K562 (cell line): ENCODE measurements around the gene MPP7. TPM values are rescaled to one million over a fixed set of nuclear protein-coding genes. Genes with fewer than 3 reads are reported as not detected.

Experiments used
- ATAC-seq: fragments of 200-7000 bp; cut with Tn5 transposase; 3 replicates; pipeline ENCODE4 v1.9.1; 2020; ENCODE audit warnings: moderate library complexity
- BruUV-seq: library from RNA; stranded (reverse); fragments of 400-500 nt; replicated peaks from 2 replicates; lab custom pipeline; 2021; lab: Mats Ljungman, UMichigan
- CTCF ChIA-PET: fragments of 300-600 bp; formaldehyde crosslinking; extraction: SDS; loops from one replicate; lab custom pipeline; 2021; ENCODE audit warnings: low intra/inter-chr PET ratio; lab: Yijun Ruan, JAX
- POLR2A ChIA-PET: fragments of 300-600, 350-650 bp; sonication (Branson Sonifier 250); formaldehyde crosslinking; extraction: SDS; loops from one replicate; lab custom pipeline; 2021; ENCODE audit warnings: antibody characterized with exemption, inconsistent platforms; lab: Yijun Ruan, JAX
- DNase-seq, 4 experiments: peaks; one replicate each; pipeline versions ENCODE4 v3.0.0 to v3.0.0-alpha.2; 2011 to 2018; ENCODE audit warnings: low spot score in 3 of 4, mixed read lengths in 3 of 4; ENCODE audit errors: extremely low read depth in 1 of 4
- FAIRE-seq: peaks from 2 replicates; lab custom pipeline; 2011; peaks lifted over from hg19 to GRCh38; lab: Jason Lieb, UNC
- H2AFZ ChIP-seq: 2 replicates; pipeline ENCODE4 v1.6.0; 2011; ENCODE audit warnings: low read depth, low read length, control low read depth, inconsistent platforms
- H3K27ac ChIP-seq: fragments of 200-600 bp; 3 replicates; pipeline ENCODE4 v1.8.0; 2011; ENCODE audit warnings: low read depth, mild to moderate bottlenecking, control low read depth, inconsistent platforms, low read length, moderate library complexity, mixed read lengths; ENCODE audit errors: extremely low read depth
- H3K27me3 ChIP-seq, 2 experiments: fragments of 300-600 bp in 1 of 2; 2 replicates in 1 of 2; 3 replicates in 1 of 2; pipeline versions ENCODE4 v1.6.0 to v1.8.0; 2011; ENCODE audit warnings: inconsistent platforms in 2 of 2, low read length in 2 of 2, mild to moderate bottlenecking in 1 of 2, mixed read lengths in 1 of 2, moderate library complexity in 1 of 2; ENCODE audit not compliant: control insufficient read depth in 2 of 2, insufficient read depth in 2 of 2
- H3K36me3 ChIP-seq: fragments of 300-600 bp; 3 replicates; pipeline ENCODE4 v1.8.0; 2011; ENCODE audit warnings: mild to moderate bottlenecking, low read length, inconsistent platforms; ENCODE audit not compliant: control insufficient read depth, insufficient read depth
- H3K4me1 ChIP-seq, 2 experiments: fragments of 200-600 bp in 1 of 2; replicated peaks in 1 of 2; 2 replicates in 1 of 2; 3 replicates in 1 of 2; pipeline versions ENCODE4 v1.5.1 to v1.8.0; 2011; ENCODE audit warnings: inconsistent platforms in 2 of 2, low read length in 2 of 2, mild to moderate bottlenecking in 1 of 2, mixed read lengths in 1 of 2, moderate library complexity in 1 of 2; ENCODE audit not compliant: control insufficient read depth in 2 of 2, insufficient read depth in 2 of 2
- H3K4me2 ChIP-seq: 2 replicates; pipeline ENCODE4 v1.6.1; 2011; ENCODE audit warnings: low read length, control low read depth, inconsistent platforms, mixed read lengths; ENCODE audit not compliant: insufficient read depth
- H3K4me3 ChIP-seq: fragments of 200-600 bp; sonication (generic), shearing (Covaris generic); 2 replicates; pipeline ENCODE4 v1.5.1; 2016; ENCODE audit warnings: control low read depth, inconsistent platforms
- H3K79me2 ChIP-seq: fragments of 200-600 bp; 3 replicates; pipeline ENCODE4 v1.8.0; 2011; ENCODE audit warnings: low read length, inconsistent platforms; ENCODE audit not compliant: control insufficient read depth, insufficient read depth
- H3K9ac ChIP-seq, 2 experiments: 2 replicates each; pipeline versions ENCODE4 v1.6.0 to v1.6.1; 2011; ENCODE audit warnings: low read depth in 2 of 2, low read length in 2 of 2, control low read depth in 1 of 2, inconsistent platforms in 1 of 2, mild to moderate bottlenecking in 1 of 2, mixed read lengths in 1 of 2; ENCODE audit not compliant: insufficient read depth in 1 of 2
- H3K9me1 ChIP-seq: one replicate; pipeline ENCODE4 v1.6.0; 2011; ENCODE audit warnings: inconsistent platforms, mild to moderate bottlenecking, low read length, moderate library complexity; ENCODE audit not compliant: control insufficient read depth, insufficient read depth
- H3K9me3 ChIP-seq: replicated peaks from 2 replicates; pipeline ENCODE4 v1.5.1; 2011; ENCODE audit warnings: low read depth, low read length, inconsistent platforms; ENCODE audit not compliant: control insufficient read depth, insufficient read depth
- H4K20me1 ChIP-seq: replicated peaks from 2 replicates; pipeline ENCODE4 v1.6.1; 2011; ENCODE audit warnings: low read length, inconsistent platforms, mixed read lengths; ENCODE audit not compliant: control insufficient read depth, insufficient read depth
- CTCFL ChIP-seq: IDR thresholded peaks from 2 replicates; pipeline ENCODE4 v1.6.1; 2011; ENCODE audit warnings: borderline replicate concordance, low read depth, mild to moderate bottlenecking, moderate library complexity, low read length; ENCODE audit not compliant: insufficient read depth, poor library complexity, severe bottlenecking
- DACH1 ChIP-seq: fragments of 450-650 bp; IDR thresholded peaks from 2 replicates; pipeline ENCODE4 v1.6.1; 2018; ENCODE audit not compliant: partially characterized antibody
- HDAC2 ChIP-seq: fragments of 450-650 bp; IDR thresholded peaks from 2 replicates; pipeline ENCODE4 v1.6.1; 2016; ENCODE audit warnings: mild to moderate bottlenecking
- ILK ChIP-seq: fragments of 450-650 bp; IDR thresholded peaks from 2 replicates; pipeline ENCODE4 v1.6.1; 2016; ENCODE audit warnings: missing genetic modification characterization, low read depth, mild to moderate bottlenecking, missing compliant biosample characterization, moderate library complexity, borderline replicate concordance
- MTA2 ChIP-seq: fragments of 450-650 bp; IDR thresholded peaks from 2 replicates; pipeline ENCODE4 v1.6.1; 2016; ENCODE audit warnings: low read depth
- POLR2H ChIP-seq: IDR thresholded peaks from 2 replicates; pipeline ENCODE4 v1.6.1; 2016; ENCODE audit warnings: missing genetic modification characterization, low read depth, mild to moderate bottlenecking, control low read depth, missing compliant biosample characterization, moderate library complexity
- TCFL5 ChIP-seq: fragments of 250-450 bp; sonication (Bioruptor Pico); conservative IDR thresholded peaks from 2 replicates; pipeline ENCODE4 v1.6.1; 2021; ENCODE audit warnings: mild to moderate bottlenecking, moderate library complexity, matching md5 sums
- YY1 ChIP-seq, 3 experiments: IDR thresholded peaks; 2 replicates each; pipeline ENCODE4 v1.6.1; 2011; ENCODE audit warnings: low read length in 2 of 3, mild to moderate bottlenecking in 2 of 3, moderate library complexity in 2 of 3, borderline replicate concordance in 1 of 3, control low read depth in 1 of 3, low read depth in 1 of 3; ENCODE audit not compliant: insufficient read depth in 3 of 3, insufficient replicate concordance in 2 of 3, control insufficient read depth in 1 of 3, insufficient read length in 1 of 3; ENCODE audit errors: extremely low read depth in 1 of 3
- ZBED1 ChIP-seq: IDR thresholded peaks from 2 replicates; pipeline ENCODE4 v1.6.1; 2014
- ZNF232 ChIP-seq: sonication (generic); formaldehyde crosslinking; IDR thresholded peaks from 2 replicates; pipeline ENCODE4 v1.8.0; 2022; ENCODE audit warnings: mild to moderate bottlenecking, missing genetic modification reagents
- WGBS: fragments of 100-300 bp; shearing (Covaris generic); methylation state at CpG from one replicate; pipeline ENCODE4 v1.1.6; 2016; ENCODE audit warnings: low coverage, mixed read lengths; ENCODE audit not compliant: insufficient coverage; ENCODE audit errors: missing lambda C conversion rate; 5-methylcytosine and 5-hydroxymethylcytosine counted together
- in situ Hi-C: fragments of 300-500 bp; cut with MboI; formaldehyde crosslinking; loops from 4 replicates; pipeline ENCODE4 v1.15.0; 2018; ENCODE audit warnings: inconsistent platforms, mixed read lengths
- intact Hi-C: fragments of 100-400 bp; cut with micrococcal nuclease; formaldehyde crosslinking; loops from 2 replicates; pipeline ENCODE4 v1.14.2; 2022
- polyA plus RNA-seq, 8 experiments: library from polyadenylated mRNA; depleted of rRNA in 4 of 8; stranded (reverse) in 5 of 8; unstranded in 3 of 8; fragments of >200 nt; fragmentation: Nextera tagmentation in 2 of 8; fragmentation: Illumina TruSeq in 1 of 8; extraction: Ambion mirVana in 2 of 8; extraction: Trizol in 1 of 8; gene quantifications; 2 replicates each; pipeline versions ENCODE4 v1.2.1 to v1.2.3, GENCODE V29; 2011 to 2014; ENCODE audit warnings: inconsistent platforms in 1 of 8, missing spikeins in 1 of 8
- total RNA-seq, 7 experiments: library from RNA; depleted of rRNA in 6 of 7; stranded (reverse); fragments of >200 nt in 6 of 7; fragmentation: Illumina TruSeq in 2 of 7; extraction: Trizol in 2 of 7; gene quantifications; 2 replicates each; pipeline versions ENCODE4 v1.2.1 to v1.2.3, GENCODE V29; 2011 to 2021; ENCODE audit warnings: low replicate concordance in 1 of 7
- TF ChIP-seq, protein P1 (sequence below): fragments of 450-650 bp; conservative IDR thresholded peaks from 2 replicates; pipeline ENCODE4 v1.6.1; 2016; ENCODE audit warnings: missing genetic modification characterization, low read depth, mild to moderate bottlenecking, control low read depth, missing compliant biosample characterization
- TF ChIP-seq, protein P2 (sequence below): fragments of 250-450 bp; sonication (Bioruptor Pico); IDR thresholded peaks from 2 replicates; pipeline ENCODE4 v1.9.0; 2021; ENCODE audit warnings: mild to moderate bottlenecking

MPP7 gene
- total and polyA plus RNA-seq, 9 of the 15 experiments (the other 6 are each of a cell fraction or from before 2014, with no cell fraction given), result 0.03 to 0.50 (median 0.23) TPM

GRCh38 chr10:28274475-28274874 is 28.4 kb downstream of the MPP7 start (continued):
- TF ChIP-seq YY1 (IDR thresholded peaks at IDR 0.05; ENCODE audit: borderline replicate concordance in 1 of 3, control insufficient read depth in 1 of 3, extremely low read depth in 1 of 3, insufficient read depth in 3 of 3, insufficient read length in 1 of 3, insufficient replicate concordance in 2 of 3, low read depth in 1 of 3, low read length in 2 of 3), result no peak
- TF ChIP-seq ZBED1, result no peak

- ATAC-seq, result no peak
- no peaks in the 10 kb centered on the region for H3K4me1 ChIP-seq
- H3K27me3 ChIP-seq, result peaks cover 0 to 2% of the 10 kb centered on the region in 2 experiments; a peak in 1 of 5 replicates
- in situ Hi-C loops (no loop called here), intact Hi-C loops (no loop called here)
- POLR2A ChIA-PET, result interaction anchor here (0.8 to 0.9 kb wide), 2 partner anchors 9 to 91 kb away, joined by 3 read pairs; no protein-coding TSS in a partner anchor
- no peaks in the 10 kb centered on the region for H3K79me2 ChIP-seq
- H3K9ac ChIP-seq, result no peak overlapping the region
- 0% methylated on average over 5 of the region's 5 CpGs for WGBS
- no peak overlapping the region for H3K4me2 ChIP-seq
- CTCF ChIA-PET, result no interaction called here
- no TSS peak for BruUV-seq
- no peak for FAIRE-seq
- H3K9me3 ChIP-seq, result no peaks in the 10 kb centered on the region
- no peak overlapping the region for H3K27ac ChIP-seq
- H4K20me1 ChIP-seq, result no peaks in the 10 kb centered on the region
- DNase-seq, result no peak
- no peaks in the 10 kb centered on the region for H3K9me1 ChIP-seq
- H2AFZ ChIP-seq, result no peak overlapping the region
- no peak overlapping the region for H3K4me3 ChIP-seq
- no peaks in the 10 kb centered on the region for H3K36me3 ChIP-seq
- TF ChIP-seq, protein P1, sequence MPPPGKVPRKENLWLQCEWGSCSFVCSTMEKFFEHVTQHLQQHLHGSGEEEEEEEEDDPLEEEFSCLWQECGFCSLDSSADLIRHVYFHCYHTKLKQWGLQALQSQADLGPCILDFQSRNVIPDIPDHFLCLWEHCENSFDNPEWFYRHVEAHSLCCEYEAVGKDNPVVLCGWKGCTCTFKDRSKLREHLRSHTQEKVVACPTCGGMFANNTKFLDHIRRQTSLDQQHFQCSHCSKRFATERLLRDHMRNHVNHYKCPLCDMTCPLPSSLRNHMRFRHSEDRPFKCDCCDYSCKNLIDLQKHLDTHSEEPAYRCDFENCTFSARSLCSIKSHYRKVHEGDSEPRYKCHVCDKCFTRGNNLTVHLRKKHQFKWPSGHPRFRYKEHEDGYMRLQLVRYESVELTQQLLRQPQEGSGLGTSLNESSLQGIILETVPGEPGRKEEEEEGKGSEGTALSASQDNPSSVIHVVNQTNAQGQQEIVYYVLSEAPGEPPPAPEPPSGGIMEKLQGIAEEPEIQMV (tag), result no peak
- TF ChIP-seq HDAC2 (no peak), ZNF232 (no peak), TCFL5 (CRISPR knock-in tag) (no peak), CTCFL (no peak), DACH1 (no peak), MTA2 (no peak), ILK (tag) (no peak), POLR2H (no peak)
- TF ChIP-seq, protein P2, sequence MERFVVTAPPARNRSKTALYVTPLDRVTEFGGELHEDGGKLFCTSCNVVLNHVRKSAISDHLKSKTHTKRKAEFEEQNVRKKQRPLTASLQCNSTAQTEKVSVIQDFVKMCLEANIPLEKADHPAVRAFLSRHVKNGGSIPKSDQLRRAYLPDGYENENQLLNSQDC (CRISPR knock-in tag), result no peak
These were observed 29.5 kb downstream of the MPP7 start for GRCh38 chr10:28273343-28273742.
